Measurements from ENCODE around the gene ABCF2. TPM values are rescaled to one million over a fixed set of nuclear protein-coding genes. Genes with fewer than 3 reads are reported as not detected.

Gene ABCF2
- polyA plus RNA-seq, 3 donors, result 18.0 to 22.0 (median 21.1) TPM

DNA sequence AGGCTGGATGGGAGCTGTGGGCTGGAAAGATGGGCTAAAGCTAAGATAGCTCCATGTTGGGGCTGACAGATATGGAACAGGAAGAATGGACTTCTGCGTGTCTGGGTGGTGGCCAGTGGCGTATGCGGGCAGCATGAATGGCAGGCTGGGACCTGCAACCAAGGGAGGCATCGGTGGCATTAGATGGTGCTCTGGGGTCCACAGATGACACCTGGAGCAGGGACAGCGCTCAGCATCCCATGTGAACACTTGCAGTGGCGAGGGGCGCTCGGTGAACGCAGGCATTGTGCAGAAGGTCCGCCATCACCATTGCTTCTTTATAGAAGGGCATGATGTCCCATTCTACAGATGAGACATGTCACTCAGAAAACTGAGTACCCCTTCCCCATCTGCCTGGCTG lies 42.5 kb upstream of the ABCF2 start:
- H3K4me3 ChIP-seq (replicated peaks in 1 of 3; ENCODE audit: low read depth in 2 of 3, low read length in 3 of 3), result no peak overlapping the region
- peaks cover 7 to 30% of the 10 kb centered on the region in 2 donors for H3K36me3 ChIP-seq (replicated peaks in 1 of 2; ENCODE audit: control insufficient read depth in 1 of 2, insufficient read depth in 2 of 2, low read length in 2 of 2)
- no peak overlapping the region for H3K27ac ChIP-seq (ENCODE audit: low read depth in 1 of 2, low read length in 2 of 2)
- 97% methylated on average over 10 of the region's 10 CpGs for WGBS (ENCODE audit: insufficient coverage)
- intact Hi-C loops (cut with micrococcal nuclease), result no loop called here
- H3K27me3 ChIP-seq (ENCODE audit: control insufficient read depth in 2 of 2, insufficient read depth in 2 of 2, low read length in 2 of 2), result no peaks in the 10 kb centered on the region
- peaks cover 0 to 3% (median 2%) of the 10 kb centered on the region in 3 donors for H3K27me3 Mint-ChIP-seq (ENCODE audit: low read depth in 3 of 3)
- no peak overlapping the region for H3K9ac ChIP-seq (ENCODE audit: insufficient read depth, low read length, poor library complexity, severe bottlenecking)
- H3K9me3 Mint-ChIP-seq, result peaks cover 0 to 2% (median 0%) of the 10 kb centered on the region in 7 donors
- H3K4me3 Mint-ChIP-seq, result no peak overlapping the region
- H3K27ac Mint-ChIP-seq, result peak overlapping the region in 2 of 7 donors; percentile 51 to 73
- H3K4me2 ChIP-seq (replicated peaks; ENCODE audit: extremely low read depth, low read length, poor library complexity, severe bottlenecking), result no peak overlapping the region
- H3K4me1 ChIP-seq (ENCODE audit: control insufficient read depth in 1 of 2, insufficient read depth in 2 of 2, low read length in 2 of 2), result peaks cover 42% of the 10 kb centered on the region in 2 donors
- TF ChIP-seq, protein P1, sequence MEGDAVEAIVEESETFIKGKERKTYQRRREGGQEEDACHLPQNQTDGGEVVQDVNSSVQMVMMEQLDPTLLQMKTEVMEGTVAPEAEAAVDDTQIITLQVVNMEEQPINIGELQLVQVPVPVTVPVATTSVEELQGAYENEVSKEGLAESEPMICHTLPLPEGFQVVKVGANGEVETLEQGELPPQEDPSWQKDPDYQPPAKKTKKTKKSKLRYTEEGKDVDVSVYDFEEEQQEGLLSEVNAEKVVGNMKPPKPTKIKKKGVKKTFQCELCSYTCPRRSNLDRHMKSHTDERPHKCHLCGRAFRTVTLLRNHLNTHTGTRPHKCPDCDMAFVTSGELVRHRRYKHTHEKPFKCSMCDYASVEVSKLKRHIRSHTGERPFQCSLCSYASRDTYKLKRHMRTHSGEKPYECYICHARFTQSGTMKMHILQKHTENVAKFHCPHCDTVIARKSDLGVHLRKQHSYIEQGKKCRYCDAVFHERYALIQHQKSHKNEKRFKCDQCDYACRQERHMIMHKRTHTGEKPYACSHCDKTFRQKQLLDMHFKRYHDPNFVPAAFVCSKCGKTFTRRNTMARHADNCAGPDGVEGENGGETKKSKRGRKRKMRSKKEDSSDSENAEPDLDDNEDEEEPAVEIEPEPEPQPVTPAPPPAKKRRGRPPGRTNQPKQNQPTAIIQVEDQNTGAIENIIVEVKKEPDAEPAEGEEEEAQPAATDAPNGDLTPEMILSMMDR (IDR thresholded peaks at IDR 0.05), result no peak
- DNase-seq, result no peak
- H3K79me2 ChIP-seq (ENCODE audit: insufficient read depth, low read length), result peaks cover 5% of the 10 kb centered on the region
- H3K9me3 ChIP-seq (replicated peaks in 1 of 2; ENCODE audit: control insufficient read depth in 1 of 2, insufficient read depth in 1 of 2, low read length in 2 of 2), result no peaks in the 10 kb centered on the region
- peaks cover 35 to 56% of the 10 kb centered on the region in 2 donors for H3K36me3 Mint-ChIP-seq
- H3K4me1 Mint-ChIP-seq, result peaks cover 51% of the 10 kb centered on the region
- H4K20me1 ChIP-seq (ENCODE audit: insufficient read depth, low read length), result peaks cover 4% of the 10 kb centered on the region
- H2AFZ ChIP-seq (ENCODE audit: insufficient read depth, low read depth, low read length, poor library complexity, severe bottlenecking), result no peak overlapping the region

DNA sequence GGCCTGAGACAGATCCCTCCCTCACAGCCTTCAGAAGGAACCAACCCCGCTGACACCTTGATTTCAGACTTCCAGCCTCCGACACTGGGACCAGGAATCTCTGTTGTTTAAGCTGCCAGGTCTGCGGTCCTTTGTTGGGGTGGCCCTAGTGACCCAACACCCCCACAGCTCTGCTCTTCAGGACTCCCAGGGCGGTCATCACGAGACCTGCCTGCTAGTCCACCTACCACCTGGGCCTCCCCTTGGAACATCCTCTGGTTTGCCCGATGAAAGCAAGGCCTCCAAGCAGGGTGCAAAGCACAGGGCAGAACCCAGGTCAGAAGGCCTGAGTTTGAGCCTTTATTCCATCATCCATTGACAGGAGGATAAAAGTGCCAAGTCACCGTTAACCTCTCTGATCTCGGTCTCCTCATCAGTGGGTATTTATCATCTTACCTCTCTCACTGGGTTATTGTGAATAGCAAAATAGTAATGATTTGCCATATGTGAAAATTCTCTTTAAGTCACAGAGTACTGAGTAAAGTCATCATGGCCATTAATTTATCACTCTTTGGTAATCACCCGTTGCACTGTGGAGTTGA lies 38.4 kb upstream of the ABCF2 start:
- Histone ChIP-seq H3K27me3 (ENCODE audit: control insufficient read depth in 2 of 2, insufficient read depth in 2 of 2, low read length in 2 of 2) (no peaks in the 10 kb centered on the region), H3K4me1 (ENCODE audit: control insufficient read depth in 1 of 2, insufficient read depth in 2 of 2, low read length in 2 of 2) (peaks cover under 1% of the 10 kb centered on the region in 2 donors), H2AFZ (ENCODE audit: insufficient read depth, low read depth, low read length, poor library complexity, severe bottlenecking) (no peak overlapping the region), H3K27ac (ENCODE audit: low read depth in 1 of 2, low read length in 2 of 2) (no peak overlapping the region), H3K4me2 (replicated peaks; ENCODE audit: extremely low read depth, low read length, poor library complexity, severe bottlenecking) (no peak overlapping the region), H3K9me3 (replicated peaks in 1 of 2; ENCODE audit: control insufficient read depth in 1 of 2, insufficient read depth in 1 of 2, low read length in 2 of 2) (no peaks in the 10 kb centered on the region), H3K9ac (ENCODE audit: insufficient read depth, low read length, poor library complexity, severe bottlenecking) (no peak overlapping the region), H3K4me3 (replicated peaks in 1 of 3; ENCODE audit: low read depth in 2 of 3, low read length in 3 of 3) (no peak overlapping the region), H4K20me1 (ENCODE audit: insufficient read depth, low read length) (peaks cover 39% of the 10 kb centered on the region), H3K79me2 (ENCODE audit: insufficient read depth, low read length) (no peaks in the 10 kb centered on the region), H3K36me3 (replicated peaks in 1 of 2; ENCODE audit: control insufficient read depth in 1 of 2, insufficient read depth in 2 of 2, low read length in 2 of 2) (peaks cover 7 to 29% of the 10 kb centered on the region in 2 donors)
- 95% methylated on average over 5 of the region's 9 CpGs for WGBS (ENCODE audit: insufficient coverage)
- intact Hi-C loops (cut with micrococcal nuclease), result no loop called here
- H3K36me3 Mint-ChIP-seq, result peaks cover 37% of the 10 kb centered on the region in 2 donors
- H3K27ac Mint-ChIP-seq, result no peak overlapping the region
- H3K27me3 Mint-ChIP-seq (ENCODE audit: low read depth in 3 of 3), result peaks cover 2 to 3% (median 3%) of the 10 kb centered on the region in 3 donors
- no peak for DNase-seq
- H3K9me3 Mint-ChIP-seq, result peaks cover 0 to 2% (median 0%) of the 10 kb centered on the region in 7 donors
- no peak overlapping the region for H3K4me3 Mint-ChIP-seq
- TF ChIP-seq, protein P1 (IDR thresholded peaks at IDR 0.05), result no peak
- peaks cover 12% of the 10 kb centered on the region for H3K4me1 Mint-ChIP-seq

Measured in CD14-positive monocyte (primary cell).